ENCODE measurements around the gene CFAP251. TPM values are rescaled to one million over a fixed set of nuclear protein-coding genes. Genes with fewer than 3 reads are reported as not detected.

Gene CFAP251
- total and polyA plus RNA-seq, 2 of the 13 experiments (the other 11 are each of a cell fraction or from before 2014, with no cell fraction given): 0.30 to 0.42 TPM

GRCh38 chr12:121888478-121889273, 29.7 kb upstream of the CFAP251 start, which contains the start of gene PSMD9 (continued):
- TF ChIP-seq, protein P1, sequence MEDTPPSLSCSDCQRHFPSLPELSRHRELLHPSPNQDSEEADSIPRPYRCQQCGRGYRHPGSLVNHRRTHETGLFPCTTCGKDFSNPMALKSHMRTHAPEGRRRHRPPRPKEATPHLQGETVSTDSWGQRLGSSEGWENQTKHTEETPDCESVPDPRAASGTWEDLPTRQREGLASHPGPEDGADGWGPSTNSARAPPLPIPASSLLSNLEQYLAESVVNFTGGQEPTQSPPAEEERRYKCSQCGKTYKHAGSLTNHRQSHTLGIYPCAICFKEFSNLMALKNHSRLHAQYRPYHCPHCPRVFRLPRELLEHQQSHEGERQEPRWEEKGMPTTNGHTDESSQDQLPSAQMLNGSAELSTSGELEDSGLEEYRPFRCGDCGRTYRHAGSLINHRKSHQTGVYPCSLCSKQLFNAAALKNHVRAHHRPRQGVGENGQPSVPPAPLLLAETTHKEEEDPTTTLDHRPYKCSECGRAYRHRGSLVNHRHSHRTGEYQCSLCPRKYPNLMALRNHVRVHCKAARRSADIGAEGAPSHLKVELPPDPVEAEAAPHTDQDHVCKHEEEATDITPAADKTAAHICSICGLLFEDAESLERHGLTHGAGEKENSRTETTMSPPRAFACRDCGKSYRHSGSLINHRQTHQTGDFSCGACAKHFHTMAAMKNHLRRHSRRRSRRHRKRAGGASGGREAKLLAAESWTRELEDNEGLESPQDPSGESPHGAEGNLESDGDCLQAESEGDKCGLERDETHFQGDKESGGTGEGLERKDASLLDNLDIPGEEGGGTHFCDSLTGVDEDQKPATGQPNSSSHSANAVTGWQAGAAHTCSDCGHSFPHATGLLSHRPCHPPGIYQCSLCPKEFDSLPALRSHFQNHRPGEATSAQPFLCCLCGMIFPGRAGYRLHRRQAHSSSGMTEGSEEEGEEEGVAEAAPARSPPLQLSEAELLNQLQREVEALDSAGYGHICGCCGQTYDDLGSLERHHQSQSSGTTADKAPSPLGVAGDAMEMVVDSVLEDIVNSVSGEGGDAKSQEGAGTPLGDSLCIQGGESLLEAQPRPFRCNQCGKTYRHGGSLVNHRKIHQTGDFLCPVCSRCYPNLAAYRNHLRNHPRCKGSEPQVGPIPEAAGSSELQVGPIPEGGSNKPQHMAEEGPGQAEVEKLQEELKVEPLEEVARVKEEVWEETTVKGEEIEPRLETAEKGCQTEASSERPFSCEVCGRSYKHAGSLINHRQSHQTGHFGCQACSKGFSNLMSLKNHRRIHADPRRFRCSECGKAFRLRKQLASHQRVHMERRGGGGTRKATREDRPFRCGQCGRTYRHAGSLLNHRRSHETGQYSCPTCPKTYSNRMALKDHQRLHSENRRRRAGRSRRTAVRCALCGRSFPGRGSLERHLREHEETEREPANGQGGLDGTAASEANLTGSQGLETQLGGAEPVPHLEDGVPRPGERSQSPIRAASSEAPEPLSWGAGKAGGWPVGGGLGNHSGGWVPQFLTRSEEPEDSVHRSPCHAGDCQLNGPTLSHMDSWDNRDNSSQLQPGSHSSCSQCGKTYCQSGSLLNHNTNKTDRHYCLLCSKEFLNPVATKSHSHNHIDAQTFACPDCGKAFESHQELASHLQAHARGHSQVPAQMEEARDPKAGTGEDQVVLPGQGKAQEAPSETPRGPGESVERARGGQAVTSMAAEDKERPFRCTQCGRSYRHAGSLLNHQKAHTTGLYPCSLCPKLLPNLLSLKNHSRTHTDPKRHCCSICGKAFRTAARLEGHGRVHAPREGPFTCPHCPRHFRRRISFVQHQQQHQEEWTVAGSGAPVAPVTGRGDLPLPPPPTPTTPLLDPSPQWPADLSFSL (CRISPR knock-in tag; IDR thresholded peaks at IDR 0.05): peak; percentile 18; the same call in 1 of the 2 replicates
- TF ChIP-seq ZNF275 (CRISPR knock-in tag; IDR thresholded peaks at IDR 0.05; ENCODE audit: borderline replicate concordance) (peak; percentile 44; the same call in 1 of the 2 replicates), ZSCAN22 (CRISPR knock-in tag; IDR thresholded peaks at IDR 0.05) (0 out of 2 replicates have a peak, but pooled peaks have one; percentile 63), ZNF234 (CRISPR knock-in tag; conservative IDR thresholded peaks at IDR 0.05) (peak; percentile 96), TAF15 (IDR thresholded peaks at IDR 0.05; ENCODE audit: low read depth, low read length, poor library complexity, severe bottlenecking) (peak; percentile 61), TARDBP (CRISPR knock-in tag; IDR thresholded peaks at IDR 0.05) (peak; percentile 99), ZNF562 (CRISPR knock-in tag; IDR thresholded peaks at IDR 0.05; ENCODE audit: borderline replicate concordance) (peak; percentile 56; the same call in 1 of the 2 replicates), ZNF224 (CRISPR knock-in tag; IDR thresholded peaks at IDR 0.05) (peak; percentile 39; the same call in 1 of the 2 replicates), SP5 (CRISPR knock-in tag; IDR thresholded peaks at IDR 0.05; ENCODE audit: borderline replicate concordance, low read depth) (peak; percentile 93), ZNF724P (CRISPR knock-in tag; IDR thresholded peaks at IDR 0.05; ENCODE audit: borderline replicate concordance) (peak; percentile 90; the same call in 1 of the 2 replicates), ZNF597 (CRISPR knock-in tag; IDR thresholded peaks at IDR 0.05) (no peak)
- TF ChIP-seq, protein P2, sequence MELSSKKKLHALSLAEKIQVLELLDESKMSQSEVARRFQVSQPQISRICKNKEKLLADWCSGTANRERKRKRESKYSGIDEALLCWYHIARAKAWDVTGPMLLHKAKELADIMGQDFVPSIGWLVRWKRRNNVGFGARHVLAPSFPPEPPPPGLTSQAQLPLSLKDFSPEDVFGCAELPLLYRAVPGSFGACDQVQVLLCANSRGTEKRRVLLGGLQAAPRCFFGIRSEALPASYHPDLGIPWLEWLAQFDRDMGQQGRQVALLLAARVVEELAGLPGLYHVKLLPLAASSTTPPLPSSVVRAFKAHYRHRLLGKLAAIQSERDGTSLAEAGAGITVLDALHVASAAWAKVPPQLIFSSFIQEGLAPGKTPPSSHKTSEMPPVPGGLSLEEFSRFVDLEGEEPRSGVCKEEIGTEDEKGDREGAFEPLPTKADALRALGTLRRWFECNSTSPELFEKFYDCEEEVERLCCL (CRISPR knock-in tag; IDR thresholded peaks at IDR 0.05; ENCODE audit: borderline replicate concordance): peak; percentile 62; the same call in 1 of the 2 replicates
- TF ChIP-seq, protein P3, sequence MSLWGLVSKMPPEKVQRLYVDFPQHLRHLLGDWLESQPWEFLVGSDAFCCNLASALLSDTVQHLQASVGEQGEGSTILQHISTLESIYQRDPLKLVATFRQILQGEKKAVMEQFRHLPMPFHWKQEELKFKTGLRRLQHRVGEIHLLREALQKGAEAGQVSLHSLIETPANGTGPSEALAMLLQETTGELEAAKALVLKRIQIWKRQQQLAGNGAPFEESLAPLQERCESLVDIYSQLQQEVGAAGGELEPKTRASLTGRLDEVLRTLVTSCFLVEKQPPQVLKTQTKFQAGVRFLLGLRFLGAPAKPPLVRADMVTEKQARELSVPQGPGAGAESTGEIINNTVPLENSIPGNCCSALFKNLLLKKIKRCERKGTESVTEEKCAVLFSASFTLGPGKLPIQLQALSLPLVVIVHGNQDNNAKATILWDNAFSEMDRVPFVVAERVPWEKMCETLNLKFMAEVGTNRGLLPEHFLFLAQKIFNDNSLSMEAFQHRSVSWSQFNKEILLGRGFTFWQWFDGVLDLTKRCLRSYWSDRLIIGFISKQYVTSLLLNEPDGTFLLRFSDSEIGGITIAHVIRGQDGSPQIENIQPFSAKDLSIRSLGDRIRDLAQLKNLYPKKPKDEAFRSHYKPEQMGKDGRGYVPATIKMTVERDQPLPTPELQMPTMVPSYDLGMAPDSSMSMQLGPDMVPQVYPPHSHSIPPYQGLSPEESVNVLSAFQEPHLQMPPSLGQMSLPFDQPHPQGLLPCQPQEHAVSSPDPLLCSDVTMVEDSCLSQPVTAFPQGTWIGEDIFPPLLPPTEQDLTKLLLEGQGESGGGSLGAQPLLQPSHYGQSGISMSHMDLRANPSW (CRISPR knock-in tag; IDR thresholded peaks at IDR 0.05; ENCODE audit: borderline replicate concordance): peak; percentile 79; the same call in 1 of the 2 replicates
